ACC112 (cell line): ENCODE measurements around the gene SCUBE3.

Source experiments
- H2AFZ ChIP-seq: fragments of 200-600 bp; sonication (generic); one replicate; pipeline ENCODE4 v1.6.0; 2017; ENCODE audit warnings: antibody characterized with exemption, low read length; ENCODE audit not compliant: unreplicated experiment
- H3K27ac ChIP-seq: fragments of 200-600 bp; sonication (generic); 2 replicates; pipeline ENCODE4 v1.5.1; 2014; ENCODE audit warnings: low read depth, mild to moderate bottlenecking, antibody characterized with exemption, low read length, moderate library complexity
- H3K27me3 ChIP-seq: fragments of 200-600 bp; sonication (generic); 2 replicates; pipeline ENCODE4 v1.6.1; 2014; ENCODE audit warnings: mild to moderate bottlenecking, antibody characterized with exemption, low read length, moderate library complexity, mixed read lengths; ENCODE audit not compliant: insufficient read depth
- H3K36me3 ChIP-seq: fragments of 200-600 bp; sonication (generic); 2 replicates; pipeline ENCODE4 v1.6.1; 2016; ENCODE audit warnings: mild to moderate bottlenecking, antibody characterized with exemption, low read length, moderate library complexity, mixed read lengths; ENCODE audit not compliant: insufficient read depth
- H3K4me1 ChIP-seq: fragments of 200-600 bp; sonication (generic); one replicate; pipeline ENCODE4 v1.6.1; 2016; ENCODE audit warnings: low read length, mixed read lengths; ENCODE audit not compliant: insufficient read depth, unreplicated experiment, control insufficient read depth
- H3K4me3 ChIP-seq: fragments of 200-600 bp; sonication (generic); 2 replicates; pipeline ENCODE4 v1.5.1; 2014; ENCODE audit warnings: mild to moderate bottlenecking, low read depth, low read length
- H3K79me2 ChIP-seq: fragments of 200-600 bp; sonication (generic); one replicate; pipeline ENCODE4 v1.6.0; 2016; ENCODE audit warnings: low read length; ENCODE audit not compliant: control insufficient read depth, unreplicated experiment, insufficient read depth

The SCUBE3 gene

GRCh38 chr6:35213824-35214756, at the start of gene SCUBE3:
Gene SCUBE3, plus strand, starts transcription at chr6:35213956. Its CDS starts 463 bp downstream, at chr6:35214419.
- H3K79me2 ChIP-seq = peaks cover 12% of the 10 kb centered on the region
- no peaks in the 10 kb centered on the region for H3K36me3 ChIP-seq
- H3K4me3 ChIP-seq = peak within 1 kb of the TSS; percentile 81
- peak within 1 kb of the TSS; percentile 60 for H2AFZ ChIP-seq
- H3K27me3 ChIP-seq = peaks cover 15% of the 10 kb centered on the region
- H3K4me1 ChIP-seq = peaks cover 33% of the 10 kb centered on the region
- no peak within 1 kb of the TSS for H3K27ac ChIP-seq

- H3K36me3 ChIP-seq = no peaks in the 10 kb centered on the region
- no peaks in the 10 kb centered on the region for H3K79me2 ChIP-seq
- H3K27me3 ChIP-seq = no peaks in the 10 kb centered on the region
- peaks cover 28% of the 10 kb centered on the region for H3K4me1 ChIP-seq
- H3K27ac ChIP-seq = no peak overlapping the region
- H2AFZ ChIP-seq = no peak overlapping the region
- H3K4me3 ChIP-seq = no peak overlapping the region
Measured at GRCh38 chr6:35164277-35164676, 49.5 kb upstream of the SCUBE3 start.

- Histone ChIP-seq H3K27me3 (no peaks in the 10 kb centered on the region), H3K4me1 (peaks cover 32% of the 10 kb centered on the region), H3K79me2 (no peaks in the 10 kb centered on the region), H3K36me3 (no peaks in the 10 kb centered on the region), H3K27ac (no peak overlapping the region), H2AFZ (no peak overlapping the region), H3K4me3 (no peak overlapping the region)
Measured at GRCh38 chr6:35164868-35165267, 48.9 kb upstream of the SCUBE3 start.

GRCh38 chr6:35165630-35166071, 48.1 kb upstream of the SCUBE3 start:
- peak overlapping the region; percentile 56 for H3K27ac ChIP-seq
- peak overlapping the region; percentile 43 for H2AFZ ChIP-seq
- H3K4me1 ChIP-seq = peaks cover 39% of the 10 kb centered on the region
- H3K79me2 ChIP-seq = no peaks in the 10 kb centered on the region
- H3K4me3 ChIP-seq = no peak overlapping the region
- no peaks in the 10 kb centered on the region for H3K36me3 ChIP-seq
- H3K27me3 ChIP-seq = no peaks in the 10 kb centered on the region

- H3K27ac ChIP-seq = peak overlapping the region; percentile 56
- peaks cover 44% of the 10 kb centered on the region for H3K4me1 ChIP-seq
- no peaks in the 10 kb centered on the region for H3K27me3 ChIP-seq
- peak overlapping the region; percentile 43 for H2AFZ ChIP-seq
- H3K79me2 ChIP-seq = no peaks in the 10 kb centered on the region
- H3K36me3 ChIP-seq = no peaks in the 10 kb centered on the region
- no peak overlapping the region for H3K4me3 ChIP-seq
Measured at GRCh38 chr6:35166116-35166515, 47.6 kb upstream of the SCUBE3 start.

DNA sequence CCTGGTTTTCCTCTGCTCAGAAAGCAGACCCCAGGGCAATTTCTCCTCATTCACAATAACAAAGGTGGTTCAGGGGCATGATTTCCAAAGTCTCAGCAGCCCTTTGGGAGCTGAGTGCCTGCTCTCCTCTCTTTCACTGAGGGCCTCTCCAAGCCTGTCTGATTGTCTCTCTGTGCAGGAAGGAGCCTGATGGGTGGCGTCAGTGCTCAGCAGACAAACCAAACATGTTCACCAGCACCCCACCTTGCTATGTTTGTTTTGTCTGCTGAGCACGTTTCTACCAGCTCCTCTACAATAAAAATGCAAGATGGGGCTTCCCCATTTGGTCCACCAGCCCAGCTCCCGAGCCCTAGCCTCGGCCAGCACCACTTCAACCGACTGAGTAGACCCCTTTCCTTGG, 47.2 kb upstream of the SCUBE3 start:
- Histone ChIP-seq H3K4me1 (peaks cover 48% of the 10 kb centered on the region), H3K79me2 (no peaks in the 10 kb centered on the region), H3K36me3 (no peaks in the 10 kb centered on the region), H3K27me3 (no peaks in the 10 kb centered on the region), H2AFZ (no peak overlapping the region), H3K4me3 (no peak overlapping the region), H3K27ac (peak overlapping the region; percentile 56)

- H3K36me3 ChIP-seq = no peaks in the 10 kb centered on the region
- H3K27ac ChIP-seq = no peak overlapping the region
- H3K79me2 ChIP-seq = no peaks in the 10 kb centered on the region
- H2AFZ ChIP-seq = no peak overlapping the region
- H3K4me3 ChIP-seq = no peak overlapping the region
- peaks cover 43% of the 10 kb centered on the region for H3K4me1 ChIP-seq
- H3K27me3 ChIP-seq = no peaks in the 10 kb centered on the region
Measured at GRCh38 chr6:35167505-35167904, 46.3 kb upstream of the SCUBE3 start.

GRCh38 chr6:35168461-35168861, 45.3 kb upstream of the SCUBE3 start:
- Histone ChIP-seq H2AFZ (no peak overlapping the region), H3K27ac (no peak overlapping the region), H3K36me3 (no peaks in the 10 kb centered on the region)

GRCh38 chr6:35170166-35170565, 43.6 kb upstream of the SCUBE3 start:
- H3K4me3 ChIP-seq = no peak overlapping the region
- H3K79me2 ChIP-seq = no peaks in the 10 kb centered on the region
- peak overlapping the region; percentile 40 for H3K27ac ChIP-seq
- H3K36me3 ChIP-seq = no peaks in the 10 kb centered on the region
- no peak overlapping the region for H2AFZ ChIP-seq
- H3K4me1 ChIP-seq = peaks cover 50% of the 10 kb centered on the region
- H3K27me3 ChIP-seq = no peaks in the 10 kb centered on the region

More at GRCh38 chr6:35168461-35168861, 45.3 kb upstream of the SCUBE3 start:
- H3K4me1 ChIP-seq = peaks cover 47% of the 10 kb centered on the region
- H3K79me2 ChIP-seq = no peaks in the 10 kb centered on the region
- H3K27me3 ChIP-seq = no peaks in the 10 kb centered on the region
- no peak overlapping the region for H3K4me3 ChIP-seq

- Histone ChIP-seq H3K79me2 (no peaks in the 10 kb centered on the region), H3K4me1 (peaks cover 43% of the 10 kb centered on the region), H3K27me3 (no peaks in the 10 kb centered on the region), H3K36me3 (no peaks in the 10 kb centered on the region), H2AFZ (no peak overlapping the region), H3K4me3 (no peak overlapping the region), H3K27ac (no peak overlapping the region)
Measured at GRCh38 chr6:35170891-35171290, 42.9 kb upstream of the SCUBE3 start.

DNA sequence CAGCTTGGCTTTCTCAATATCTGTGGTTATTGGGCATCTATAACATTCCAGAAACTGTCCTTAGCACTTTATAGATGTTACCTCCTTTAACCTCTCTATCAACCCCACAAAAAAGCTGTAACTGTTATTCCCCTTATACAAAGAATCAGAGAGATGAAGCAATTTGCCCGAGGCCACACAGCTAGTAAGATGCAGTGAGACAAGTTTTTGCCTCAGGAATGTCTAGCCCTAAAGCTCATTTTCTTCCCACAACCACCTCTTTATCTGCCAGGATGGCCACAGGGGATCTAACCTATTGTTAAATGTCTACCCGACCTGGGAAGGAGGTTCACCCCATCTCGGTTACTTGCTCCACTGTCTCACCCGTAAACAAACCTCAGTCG, 40.7 kb upstream of the SCUBE3 start:
- no peaks in the 10 kb centered on the region for H3K79me2 ChIP-seq
- H3K4me3 ChIP-seq = no peak overlapping the region
- no peaks in the 10 kb centered on the region for H3K27me3 ChIP-seq

More for the DNA sequence above, 40.7 kb upstream of the SCUBE3 start:
- H3K27ac ChIP-seq = no peak overlapping the region
- peak overlapping the region; percentile 24 for H2AFZ ChIP-seq
- H3K4me1 ChIP-seq = peaks cover 46% of the 10 kb centered on the region
- no peaks in the 10 kb centered on the region for H3K36me3 ChIP-seq
